ENCODE results near the gene MLC1. TPM values are rescaled to one million over a fixed set of nuclear protein-coding genes. Genes with fewer than 3 reads are reported as not detected.

MLC1 gene
- polyA plus RNA-seq, 1 donor (not counting 4 experiments of a cell fraction or from before 2014, with no cell fraction given) = not detected

DNA sequence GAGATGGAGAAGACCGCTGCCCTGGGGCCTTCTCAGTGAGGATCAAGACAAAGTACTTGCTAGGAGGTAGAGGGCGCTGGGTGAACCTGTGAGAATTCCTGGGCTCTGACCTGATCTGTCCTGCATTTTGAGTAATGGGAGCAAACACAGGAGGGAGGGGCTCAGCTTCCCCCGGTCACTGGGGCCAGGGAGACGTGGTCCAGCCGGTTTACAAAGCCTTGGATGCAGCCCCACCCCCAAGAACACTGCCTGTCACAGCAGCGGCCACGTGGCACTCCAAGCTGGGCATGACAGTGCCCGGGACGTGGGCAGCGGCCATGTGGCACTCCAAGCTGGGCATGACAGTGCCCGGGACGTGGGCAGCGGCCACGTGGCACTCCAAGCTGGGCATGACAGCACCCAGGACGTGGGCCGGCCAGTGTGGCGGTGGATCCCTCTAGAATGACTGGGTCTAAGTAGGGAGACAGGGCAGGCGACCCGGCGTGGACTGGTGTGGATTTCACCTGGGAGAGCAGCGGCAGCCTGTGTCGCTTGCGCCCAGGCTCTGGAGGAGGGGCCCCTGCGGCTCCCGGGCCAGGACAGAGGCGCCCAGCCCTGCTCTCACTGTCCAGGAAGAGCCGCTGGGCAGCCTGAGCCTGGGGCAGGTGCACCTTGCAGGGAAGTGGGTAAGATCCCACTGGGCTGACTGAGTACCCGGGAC, 24.6 kb downstream of the MLC1 start:
- no peak overlapping the region for H2AFZ ChIP-seq (ENCODE audit: control insufficient read depth, low read length)
- H3K9ac ChIP-seq (ENCODE audit: control insufficient read depth, extremely low read depth, insufficient read depth, low read length) = no peak overlapping the region
- peaks cover 26% of the 10 kb centered on the region for H3K27me3 ChIP-seq (ENCODE audit: control insufficient read depth, extremely low read depth, insufficient read depth, low read length)
- H3K4me1 ChIP-seq (ENCODE audit: control insufficient read depth, extremely low read depth, insufficient read depth, low read length) = no peaks in the 10 kb centered on the region
- H3K9me3 ChIP-seq (ENCODE audit: control insufficient read depth, low read depth, low read length) = no peaks in the 10 kb centered on the region
- no peak overlapping the region for H3K27ac ChIP-seq (ENCODE audit: control insufficient read depth, insufficient read depth, low read length)
- no peak for FAIRE-seq
- H4K20me1 ChIP-seq (ENCODE audit: control insufficient read depth, extremely low read depth, insufficient read depth, low read length) = no peaks in the 10 kb centered on the region
- DNase-seq (ENCODE audit: low read depth, low spot score) = no peak
- no peaks in the 10 kb centered on the region for H3K9me1 ChIP-seq (ENCODE audit: control insufficient read depth, extremely low read depth, insufficient read depth, low read length)
- H3K79me2 ChIP-seq (ENCODE audit: control insufficient read depth, insufficient read depth, low read length) = no peaks in the 10 kb centered on the region
- TF ChIP-seq, protein P1, sequence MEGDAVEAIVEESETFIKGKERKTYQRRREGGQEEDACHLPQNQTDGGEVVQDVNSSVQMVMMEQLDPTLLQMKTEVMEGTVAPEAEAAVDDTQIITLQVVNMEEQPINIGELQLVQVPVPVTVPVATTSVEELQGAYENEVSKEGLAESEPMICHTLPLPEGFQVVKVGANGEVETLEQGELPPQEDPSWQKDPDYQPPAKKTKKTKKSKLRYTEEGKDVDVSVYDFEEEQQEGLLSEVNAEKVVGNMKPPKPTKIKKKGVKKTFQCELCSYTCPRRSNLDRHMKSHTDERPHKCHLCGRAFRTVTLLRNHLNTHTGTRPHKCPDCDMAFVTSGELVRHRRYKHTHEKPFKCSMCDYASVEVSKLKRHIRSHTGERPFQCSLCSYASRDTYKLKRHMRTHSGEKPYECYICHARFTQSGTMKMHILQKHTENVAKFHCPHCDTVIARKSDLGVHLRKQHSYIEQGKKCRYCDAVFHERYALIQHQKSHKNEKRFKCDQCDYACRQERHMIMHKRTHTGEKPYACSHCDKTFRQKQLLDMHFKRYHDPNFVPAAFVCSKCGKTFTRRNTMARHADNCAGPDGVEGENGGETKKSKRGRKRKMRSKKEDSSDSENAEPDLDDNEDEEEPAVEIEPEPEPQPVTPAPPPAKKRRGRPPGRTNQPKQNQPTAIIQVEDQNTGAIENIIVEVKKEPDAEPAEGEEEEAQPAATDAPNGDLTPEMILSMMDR (optimal IDR thresholded peaks at IDR 0.05 in 1 of 3, IDR thresholded peaks at IDR 0.05 in 1 of 3, conservative IDR thresholded peaks at IDR 0.05 in 1 of 3; ENCODE audit: extremely low read depth in 1 of 3, insufficient read depth in 2 of 3, low read length in 3 of 3) = no peak
- TF ChIP-seq EZH2 (IDR thresholded peaks at IDR 0.05; ENCODE audit: low read length) = no peak
- no peaks in the 10 kb centered on the region for H3K36me3 ChIP-seq (ENCODE audit: control insufficient read depth in 2 of 2, extremely low read depth in 1 of 2, insufficient read depth in 2 of 2, low read length in 2 of 2)
- dilution Hi-C loops (cut with MboI; ENCODE audit: extremely low pct_ligation_motif_present, low sequenced_read_pairs) = no loop called here
- H3K4me3 ChIP-seq (ENCODE audit: control insufficient read depth in 2 of 3, extremely low read depth in 1 of 3, insufficient read depth in 2 of 3, low read depth in 1 of 3, low read length in 3 of 3) = no peak overlapping the region
- no peak overlapping the region for H3K4me2 ChIP-seq (ENCODE audit: control insufficient read depth, extremely low read depth, insufficient read depth, low read depth, low read length)

DNA sequence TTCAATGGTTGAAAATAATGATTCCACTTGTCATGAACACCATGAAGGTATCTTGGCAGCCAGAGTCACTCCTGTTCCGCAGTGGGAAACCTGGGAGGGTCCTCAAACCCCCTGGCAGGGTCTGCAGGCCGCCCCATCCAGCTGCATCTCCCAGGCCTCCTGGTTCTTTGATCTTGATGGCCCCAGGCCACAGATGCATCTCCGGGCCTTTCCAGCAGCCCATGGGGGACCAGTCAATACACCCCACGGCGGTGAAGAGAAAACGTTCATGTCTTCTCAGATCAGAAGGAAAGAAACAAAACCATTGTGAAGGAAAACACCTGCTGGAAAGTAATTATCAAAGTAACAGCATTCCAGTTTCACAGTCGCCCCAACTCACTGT, 25.4 kb downstream of the MLC1 start:
- no peaks in the 10 kb centered on the region for H3K9me1 ChIP-seq (ENCODE audit: control insufficient read depth, extremely low read depth, insufficient read depth, low read length)
- H2AFZ ChIP-seq (ENCODE audit: control insufficient read depth, low read length) = no peak overlapping the region
- no peak overlapping the region for H3K4me3 ChIP-seq (ENCODE audit: control insufficient read depth in 2 of 3, extremely low read depth in 1 of 3, insufficient read depth in 2 of 3, low read depth in 1 of 3, low read length in 3 of 3)
- H3K4me1 ChIP-seq (ENCODE audit: control insufficient read depth, extremely low read depth, insufficient read depth, low read length) = no peaks in the 10 kb centered on the region
- no peak for FAIRE-seq
- TF ChIP-seq EZH2 (IDR thresholded peaks at IDR 0.05; ENCODE audit: low read length) = no peak
- TF ChIP-seq, protein P1 (optimal IDR thresholded peaks at IDR 0.05 in 1 of 3, IDR thresholded peaks at IDR 0.05 in 1 of 3, conservative IDR thresholded peaks at IDR 0.05 in 1 of 3; ENCODE audit: extremely low read depth in 1 of 3, insufficient read depth in 2 of 3, low read length in 3 of 3) = no peak
- no peaks in the 10 kb centered on the region for H3K9me3 ChIP-seq (ENCODE audit: control insufficient read depth, low read depth, low read length)
- H3K4me2 ChIP-seq (ENCODE audit: control insufficient read depth, extremely low read depth, insufficient read depth, low read depth, low read length) = no peak overlapping the region
- no peaks in the 10 kb centered on the region for H3K79me2 ChIP-seq (ENCODE audit: control insufficient read depth, insufficient read depth, low read length)
- no peak for DNase-seq (ENCODE audit: low read depth, low spot score)
- H3K36me3 ChIP-seq (ENCODE audit: control insufficient read depth in 2 of 2, extremely low read depth in 1 of 2, insufficient read depth in 2 of 2, low read length in 2 of 2) = no peaks in the 10 kb centered on the region
- dilution Hi-C loops (cut with MboI; ENCODE audit: extremely low pct_ligation_motif_present, low sequenced_read_pairs) = no loop called here
- no peaks in the 10 kb centered on the region for H4K20me1 ChIP-seq (ENCODE audit: control insufficient read depth, extremely low read depth, insufficient read depth, low read length)
- H3K27ac ChIP-seq (ENCODE audit: control insufficient read depth, insufficient read depth, low read length) = no peak overlapping the region
- peaks cover 26% of the 10 kb centered on the region for H3K27me3 ChIP-seq (ENCODE audit: control insufficient read depth, extremely low read depth, insufficient read depth, low read length)
- no peak overlapping the region for H3K9ac ChIP-seq (ENCODE audit: control insufficient read depth, extremely low read depth, insufficient read depth, low read length)
